BE2C (cell line): ENCODE data around the gene ERF.

Experiments
- DNase-seq: peaks from one replicate; pipeline ENCODE4 v3.0.0-alpha.2; 2020
- H3K27me3 ChIP-seq: fragments of 250-450 bp; sonication (Bioruptor Pico); 2 replicates; pipeline ENCODE4 v1.5.1; 2020; ENCODE audit warnings: mild to moderate bottlenecking
- H3K36me3 ChIP-seq: fragments of 250-450 bp; sonication (Bioruptor Pico); 2 replicates; pipeline ENCODE4 v1.5.1; 2020; ENCODE audit warnings: mild to moderate bottlenecking
- H3K4me1 ChIP-seq: fragments of 250-450 bp; sonication (Bioruptor Pico); 2 replicates; pipeline ENCODE4 v1.5.1; 2020
- H3K4me3 ChIP-seq: 2 replicates; pipeline ENCODE4 v1.5.1; 2011; ENCODE audit warnings: low read depth, low read length
- H3K9me3 ChIP-seq: fragments of 250-450 bp; sonication (Bioruptor Pico); 2 replicates; pipeline ENCODE4 v1.5.1; 2020
- CTCF ChIP-seq: IDR thresholded peaks from 2 replicates; pipeline ENCODE4 v1.5.1; 2012; ENCODE audit warnings: mild to moderate bottlenecking, low read depth, low read length

The ERF gene

DNA sequence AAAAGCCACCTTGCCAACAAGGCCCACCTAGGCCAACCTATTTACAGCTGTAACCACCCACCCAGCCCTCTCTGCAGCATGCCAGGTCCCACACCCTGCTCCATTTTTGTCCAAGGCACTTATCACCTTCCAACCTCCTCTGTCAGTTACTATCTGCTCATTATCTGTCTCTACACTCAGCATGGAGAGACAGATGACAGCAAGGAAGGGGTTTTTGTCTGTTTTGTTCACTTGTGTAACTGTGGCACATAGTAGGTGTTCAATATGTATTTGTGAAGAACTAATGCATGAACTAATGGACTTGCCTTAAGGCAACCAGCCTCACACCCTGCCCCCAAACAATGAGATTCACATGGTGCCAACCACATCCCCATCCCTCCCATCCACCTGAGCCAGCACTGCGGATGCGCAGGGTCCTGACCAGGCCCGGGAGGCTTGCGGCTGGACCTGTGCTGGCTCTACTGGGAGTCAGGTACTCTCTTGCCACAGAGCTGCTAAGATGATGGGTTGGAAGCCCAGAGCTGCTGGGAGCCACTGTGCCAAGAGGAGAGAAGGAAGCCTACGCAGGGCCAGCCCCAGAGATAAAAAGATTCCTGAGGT, 54.7 kb downstream of the ERF start:
- no peaks in the 10 kb centered on the region for H3K27me3 ChIP-seq
- no peak for DNase-seq
- H3K4me3 ChIP-seq: no peak overlapping the region
- TF ChIP-seq CTCF: no peak
- H3K4me1 ChIP-seq: no peaks in the 10 kb centered on the region
- H3K36me3 ChIP-seq: peaks cover 10% of the 10 kb centered on the region
- no peaks in the 10 kb centered on the region for H3K9me3 ChIP-seq

- no peak for DNase-seq
- Histone ChIP-seq H3K9me3 (no peaks in the 10 kb centered on the region), H3K4me3 (no peak overlapping the region), H3K4me1 (no peaks in the 10 kb centered on the region), H3K27me3 (no peaks in the 10 kb centered on the region), H3K36me3 (peaks cover 10% of the 10 kb centered on the region)
- no peak for TF ChIP-seq CTCF
Observed at GRCh38 chr19:42199440-42200115, 55.4 kb downstream of the ERF start.

DNA sequence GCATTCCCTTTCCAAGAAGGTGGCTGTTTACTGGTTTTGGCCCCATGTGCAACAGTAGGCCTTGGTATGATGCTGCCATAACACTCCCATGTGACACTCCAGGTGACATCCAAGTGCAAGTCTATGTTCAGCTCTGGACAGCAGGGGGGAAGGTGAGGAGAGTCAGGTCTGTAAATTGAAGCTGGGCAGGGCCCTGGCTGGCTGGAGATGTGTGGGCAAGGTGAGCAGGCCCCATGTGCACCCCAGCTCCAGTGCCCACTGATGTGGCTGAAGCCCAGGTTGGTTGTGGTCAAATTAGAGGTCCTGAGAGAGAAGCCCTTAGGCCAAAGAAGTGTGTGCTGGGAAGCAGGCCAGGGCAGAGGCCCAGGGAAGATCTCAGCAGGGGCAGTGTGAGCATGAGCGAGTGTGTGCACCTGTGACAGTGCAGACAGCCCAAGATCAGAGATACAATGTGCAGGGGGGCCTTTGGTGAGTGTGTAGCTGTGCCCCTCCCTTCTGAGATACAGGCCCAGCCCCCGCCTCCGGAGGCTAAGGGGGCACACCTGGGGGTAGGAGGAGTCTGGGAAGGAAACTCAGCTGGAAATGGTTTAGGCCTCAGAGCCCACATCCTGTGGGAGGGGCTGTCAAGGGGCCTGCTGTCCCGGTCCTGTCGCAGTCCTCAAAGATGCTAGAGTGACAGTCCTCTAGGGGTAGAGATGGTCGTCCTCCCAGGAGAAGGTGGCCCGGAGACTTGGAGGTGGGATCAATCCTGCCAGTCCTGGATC, 56.1 kb downstream of the ERF start:
- no peaks in the 10 kb centered on the region for H3K4me1 ChIP-seq
- peaks cover 10% of the 10 kb centered on the region for H3K36me3 ChIP-seq
- no peaks in the 10 kb centered on the region for H3K9me3 ChIP-seq
- DNase-seq: no peak
- H3K4me3 ChIP-seq: no peak overlapping the region
- no peak for TF ChIP-seq CTCF
- H3K27me3 ChIP-seq: no peaks in the 10 kb centered on the region
